ENCODE measurements around the gene C4BPB.

- TF ChIP-seq TAF1 (conservative IDR thresholded peaks at IDR 0.05), result no peak
- TF ChIP-seq, protein P1, sequence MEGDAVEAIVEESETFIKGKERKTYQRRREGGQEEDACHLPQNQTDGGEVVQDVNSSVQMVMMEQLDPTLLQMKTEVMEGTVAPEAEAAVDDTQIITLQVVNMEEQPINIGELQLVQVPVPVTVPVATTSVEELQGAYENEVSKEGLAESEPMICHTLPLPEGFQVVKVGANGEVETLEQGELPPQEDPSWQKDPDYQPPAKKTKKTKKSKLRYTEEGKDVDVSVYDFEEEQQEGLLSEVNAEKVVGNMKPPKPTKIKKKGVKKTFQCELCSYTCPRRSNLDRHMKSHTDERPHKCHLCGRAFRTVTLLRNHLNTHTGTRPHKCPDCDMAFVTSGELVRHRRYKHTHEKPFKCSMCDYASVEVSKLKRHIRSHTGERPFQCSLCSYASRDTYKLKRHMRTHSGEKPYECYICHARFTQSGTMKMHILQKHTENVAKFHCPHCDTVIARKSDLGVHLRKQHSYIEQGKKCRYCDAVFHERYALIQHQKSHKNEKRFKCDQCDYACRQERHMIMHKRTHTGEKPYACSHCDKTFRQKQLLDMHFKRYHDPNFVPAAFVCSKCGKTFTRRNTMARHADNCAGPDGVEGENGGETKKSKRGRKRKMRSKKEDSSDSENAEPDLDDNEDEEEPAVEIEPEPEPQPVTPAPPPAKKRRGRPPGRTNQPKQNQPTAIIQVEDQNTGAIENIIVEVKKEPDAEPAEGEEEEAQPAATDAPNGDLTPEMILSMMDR (IDR thresholded peaks at IDR 0.05; ENCODE audit: low read depth, low read length, missing input control), result no peak
- no peak for TF ChIP-seq FOXA1 (IDR thresholded peaks at IDR 0.05)
- TF ChIP-seq ATF3 (IDR thresholded peaks at IDR 0.05), result no peak
- TF ChIP-seq ZBTB33 (IDR thresholded peaks at IDR 0.05), result no peak
- TF ChIP-seq JUND (IDR thresholded peaks at IDR 0.05), result no peak
- TF ChIP-seq RAD21 (IDR thresholded peaks at IDR 0.05), result no peak
Observed at GRCh38 chr1:207134581-207134980, 45.9 kb downstream of the C4BPB start.
